RPMI7951 (cell line): ENCODE data around the gene METTL25B. TPM values are rescaled to one million over a fixed set of nuclear protein-coding genes. Genes with fewer than 3 reads are reported as not detected.
A peak's percentile ranks its signal among the peaks of the same experiment; 100 is the strongest.

ENCODE experiments used
- DNase-seq: peaks from one replicate; pipeline ENCODE4 v3.0.0-alpha.2; 2012; ENCODE audit warnings: low read depth
- total RNA-seq: library from RNA; depleted of rRNA; stranded (reverse); fragments of >200 nt; shearing (Covaris generic); gene quantifications from 2 replicates; pipeline ENCODE4 v1.2.3, GENCODE V29; 2014

Gene METTL25B
- total RNA-seq, 1 experiment from 2014 or later, result 6.4 TPM

DNA sequence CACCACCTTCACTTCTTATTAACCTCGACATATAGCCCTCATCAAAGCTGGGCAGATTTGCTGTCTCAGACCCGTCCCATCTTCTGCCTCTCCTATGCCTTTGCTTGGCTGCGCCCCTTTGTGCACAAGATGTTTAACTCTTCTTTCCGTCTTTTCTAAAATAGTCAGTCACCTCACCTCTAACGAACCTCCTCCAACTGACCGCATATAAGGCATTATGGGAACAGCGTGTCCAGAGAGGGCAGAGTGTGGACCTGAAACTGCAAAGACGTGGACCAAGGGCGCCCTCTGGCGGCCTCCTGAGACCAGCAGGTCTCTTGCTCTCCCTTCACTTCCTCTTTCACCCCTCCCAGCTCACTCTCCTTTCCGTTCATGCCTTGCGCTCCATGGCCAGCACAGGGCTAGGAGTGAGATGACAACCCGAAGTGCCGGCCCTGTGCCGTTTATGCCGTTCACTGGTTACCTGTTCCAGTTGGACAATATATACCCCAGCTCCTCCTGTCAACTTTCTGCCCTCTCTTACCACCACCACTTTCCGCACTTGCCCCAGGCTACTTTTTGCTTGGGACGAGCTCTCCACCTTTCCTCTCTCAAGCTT lies 2.5 kb upstream of the METTL25B start:
- peak; percentile 84 for DNase-seq

DNA sequence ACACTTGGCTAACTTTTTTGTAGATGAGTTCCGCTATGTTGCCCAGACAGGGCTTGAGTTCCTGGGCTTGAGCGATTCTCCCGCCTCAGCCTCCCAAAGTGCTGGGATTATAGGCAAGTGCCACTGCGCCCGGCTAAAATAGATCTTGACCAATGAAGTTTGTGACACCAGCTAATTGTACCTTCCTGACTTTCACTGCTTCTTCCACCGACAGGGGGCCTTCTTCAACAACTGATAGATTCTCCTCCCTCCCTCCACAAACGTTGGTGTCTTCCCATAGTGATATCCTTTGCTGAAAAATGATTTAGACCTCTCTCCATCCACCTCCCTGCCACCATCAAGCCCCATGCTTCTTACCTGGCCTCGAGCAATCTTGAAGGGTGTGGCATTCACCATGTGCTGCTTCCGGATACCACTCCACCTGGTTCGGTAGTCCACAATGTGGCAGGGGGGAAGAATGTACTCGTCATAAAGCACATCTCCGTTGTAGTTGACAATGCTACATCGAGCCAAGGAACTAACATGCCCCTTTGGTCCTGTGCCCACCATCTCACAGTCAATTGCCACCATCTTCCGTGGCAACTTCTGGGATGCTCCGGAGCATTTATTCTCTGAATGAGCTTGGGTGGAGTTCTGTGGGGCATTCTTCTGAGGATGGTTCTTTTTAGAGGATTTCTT lies 1.6 kb upstream of the METTL25B start:
- DNase-seq, result peak; percentile 71

GRCh38 chr1:156727492-156727891 lies 777 bp upstream of the METTL25B start:
- no peak for DNase-seq

DNA sequence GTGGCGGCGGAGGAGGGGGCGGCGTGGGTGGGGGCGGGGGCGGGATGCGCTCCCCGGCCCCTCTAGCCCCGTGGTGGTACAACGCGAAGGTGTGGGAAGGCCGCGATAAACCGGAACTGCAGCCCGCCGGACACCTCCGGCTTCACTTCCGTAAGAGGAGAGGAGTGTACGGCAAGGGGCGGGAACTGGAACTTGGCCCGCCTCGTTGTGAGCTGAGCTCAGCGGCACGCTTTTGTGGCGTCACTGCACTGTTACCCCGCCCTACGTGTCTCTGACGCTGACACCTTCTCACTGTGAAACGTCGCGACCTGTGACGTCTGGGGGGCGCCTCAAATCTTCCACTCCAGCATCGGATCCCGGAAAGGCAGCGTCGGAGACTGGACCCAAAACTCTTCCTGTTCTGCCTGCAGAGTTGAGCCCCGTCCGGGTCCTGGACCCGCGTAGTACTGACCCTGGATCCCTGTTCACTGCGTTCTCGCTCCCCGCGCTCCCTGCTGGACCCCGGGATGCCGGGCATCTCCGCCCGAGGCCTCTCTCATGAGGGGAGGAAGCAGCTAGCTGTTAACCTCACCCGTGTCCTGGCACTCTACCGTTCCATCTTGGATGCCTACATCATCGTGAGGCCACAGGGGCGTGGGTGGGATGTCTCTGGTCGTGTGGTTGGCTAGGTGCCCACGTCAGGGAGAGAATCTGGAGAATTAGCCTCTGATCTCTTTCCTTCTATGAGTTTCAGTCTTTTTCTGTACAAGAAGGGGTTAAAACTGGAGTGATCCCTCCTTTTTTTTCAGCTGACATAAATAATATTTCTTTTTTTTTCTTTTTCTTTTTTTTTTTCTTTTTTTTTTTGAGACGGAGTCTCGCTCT lies 562 bp downstream of the METTL25B start, which contains the start of gene ISG20L2:
Gene ISG20L2 (minus strand): TSS at position 168 of the 864 bp plus-strand sequence. CDS start 1,114 bp downstream, outside the sequence.
- peak; percentile 96 for DNase-seq

GRCh38 chr1:156733989-156734584 lies 5.8 kb downstream of the METTL25B start:
- DNase-seq, result no peak

DNA sequence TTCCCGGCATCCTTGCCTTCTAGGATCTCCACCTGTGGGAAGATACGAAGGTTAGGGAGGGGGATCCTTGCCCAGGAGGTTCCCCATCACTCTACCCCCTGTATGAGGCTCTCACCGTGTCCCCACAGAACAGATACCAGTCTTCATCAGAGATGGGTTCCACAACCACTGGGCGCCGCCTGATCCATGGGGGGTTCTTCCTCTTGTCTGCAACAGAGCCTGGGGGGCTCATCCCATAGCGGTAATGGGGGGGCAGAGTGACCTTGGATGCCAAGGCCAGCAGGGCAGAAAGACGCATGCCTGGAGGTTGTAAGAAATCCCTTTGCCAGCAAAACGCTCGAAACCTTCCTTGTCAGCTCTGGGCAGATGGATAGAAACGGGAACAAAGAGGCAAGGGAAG lies 10.1 kb downstream of the METTL25B start:
- DNase-seq, result no peak

GRCh38 chr1:156738916-156739315 lies 10.6 kb downstream of the METTL25B start:
- no peak for DNase-seq

GRCh38 chr1:156740237-156740740 lies 12.0 kb downstream of the METTL25B start:
- DNase-seq, result no peak

- DNase-seq, result peak; percentile 99
These were observed 12.6 kb downstream of the METTL25B start, which contains the start of gene MRPL24 for GRCh38 chr1:156740741-156741480. Gene MRPL24, minus strand, starts transcription at chr1:156741088. Its CDS starts 2,384 bp downstream, at chr1:156738704.

DNA sequence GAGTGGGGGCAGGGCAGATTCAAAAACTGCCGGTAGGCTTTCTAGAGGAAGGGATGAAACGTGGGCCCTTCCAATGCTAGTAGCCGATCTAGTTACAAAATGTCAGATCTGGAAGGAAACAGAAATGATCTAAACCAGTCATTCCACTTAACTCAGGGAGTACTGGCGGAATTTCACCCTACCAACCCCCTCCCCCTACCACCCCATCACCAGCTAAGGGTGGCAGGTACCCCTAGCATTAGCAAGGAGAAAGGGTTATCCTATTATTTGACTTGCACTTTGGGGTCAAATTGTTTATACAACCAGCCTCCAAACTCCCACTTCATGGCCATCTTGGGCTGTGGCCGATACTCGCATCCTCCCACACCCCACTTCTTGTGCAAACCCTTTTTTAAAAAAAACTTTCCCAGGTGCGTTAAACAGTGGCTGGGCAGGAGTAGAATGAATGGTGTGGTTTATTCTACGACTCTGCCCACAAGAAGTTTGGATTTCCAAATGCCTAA lies 13.3 kb downstream of the METTL25B start:
- no peak for DNase-seq

GRCh38 chr1:156742017-156742416 lies 13.7 kb downstream of the METTL25B start:
- no peak for DNase-seq

- no peak for DNase-seq
These were observed 14.5 kb downstream of the METTL25B start for GRCh38 chr1:156742801-156743200.

DNA sequence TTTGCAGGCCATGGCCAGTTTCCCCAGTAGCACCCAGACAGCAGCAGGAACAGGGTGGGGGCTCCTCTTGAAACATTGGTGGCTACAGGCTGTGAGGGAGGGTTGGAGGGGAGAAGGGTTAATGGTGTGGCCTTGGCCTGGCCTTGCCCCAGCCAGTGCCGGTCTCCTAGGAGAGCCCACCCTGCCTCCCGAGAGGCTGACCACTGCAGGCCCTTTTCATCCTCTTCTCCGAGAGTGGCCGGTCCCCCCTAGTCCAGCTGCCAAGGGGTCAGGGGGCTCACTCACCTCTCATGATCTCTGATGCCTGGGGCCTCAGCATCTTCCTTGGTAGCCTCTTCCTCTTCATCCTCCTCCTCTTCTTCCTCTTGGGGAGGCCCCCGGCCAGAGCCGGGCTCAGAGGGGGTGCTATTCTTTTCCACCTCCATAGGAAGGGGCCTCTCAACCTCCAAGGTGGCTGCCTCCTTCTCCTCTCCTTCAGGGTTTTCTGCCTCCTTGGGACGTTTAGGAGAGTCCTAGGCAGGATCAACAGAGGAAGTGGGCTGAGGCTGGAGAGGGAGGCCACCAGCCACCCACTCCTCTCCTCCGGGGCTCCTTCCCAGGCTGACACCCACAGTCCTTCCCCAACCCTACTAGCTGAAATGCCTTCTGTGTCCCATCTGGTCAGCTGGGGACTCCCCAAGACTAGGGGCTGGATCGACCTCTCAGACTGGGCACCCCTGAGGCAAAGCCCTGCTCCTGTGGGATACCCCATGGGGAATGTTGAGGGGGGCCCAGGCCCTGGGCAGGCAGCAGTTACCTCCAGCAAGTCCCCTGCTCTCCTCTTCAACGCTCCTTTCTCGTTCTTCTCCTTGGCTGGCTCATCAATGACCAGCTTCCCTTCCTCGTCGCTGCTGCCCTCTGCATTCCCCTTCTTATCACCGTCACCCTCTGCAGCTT lies 15.4 kb downstream of the METTL25B start:
- DNase-seq, result no peak

- DNase-seq, result no peak
These were observed 16.1 kb downstream of the METTL25B start for GRCh38 chr1:156744344-156744743.

GRCh38 chr1:156744786-156745419 lies 16.6 kb downstream of the METTL25B start:
- DNase-seq, result no peak

DNA sequence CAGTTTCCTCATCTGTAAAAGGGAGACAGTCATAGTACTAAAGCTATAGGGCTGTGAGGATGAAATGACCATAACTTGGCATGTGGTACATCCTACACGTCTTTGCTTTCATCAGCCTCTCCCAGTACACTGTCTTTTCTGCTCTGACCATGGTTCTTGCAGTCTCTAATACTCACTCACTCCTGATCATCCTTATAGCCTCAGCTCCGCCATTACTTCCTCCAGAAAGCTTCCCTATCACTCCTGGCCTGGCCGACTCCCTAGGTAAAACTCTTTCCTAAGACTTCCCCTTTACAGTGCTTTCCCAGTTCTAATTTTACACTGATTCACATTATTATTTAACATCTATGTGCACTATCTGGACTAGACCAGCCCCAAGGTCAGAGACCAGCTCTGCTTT lies 17.6 kb downstream of the METTL25B start:
- DNase-seq, result no peak

- no peak for DNase-seq
These were observed 18.1 kb downstream of the METTL25B start for GRCh38 chr1:156746406-156746727.

- peak; percentile 93 for DNase-seq
These were observed 18.7 kb downstream of the METTL25B start for GRCh38 chr1:156746728-156747631.
